Erythroblast (primary cell): ENCODE measurements around the gene STK39.

Source experiments
- DNase-seq, 2 experiments: peaks; one replicate each; lab custom pipeline; 2025; lab: John Stamatoyannopoulos, UW
- GATA1 ChIP-seq: IDR thresholded peaks from 2 replicates; pipeline ENCODE4 v1.6.1; 2011; ENCODE audit warnings: low read depth, mild to moderate bottlenecking, control low read depth, low read length, moderate library complexity
- POLR2A ChIP-seq: IDR thresholded peaks from 2 replicates; pipeline ENCODE4 v1.6.1; 2011; ENCODE audit warnings: mild to moderate bottlenecking, low read length

STK39 gene

GRCh38 chr2:168172071-168172470, 75.3 kb downstream of the STK39 start:
- TF ChIP-seq GATA1 = no peak
- no peak for TF ChIP-seq POLR2A
- DNase-seq = no peak

GRCh38 chr2:168171059-168171762, 76.2 kb downstream of the STK39 start:
- TF ChIP-seq GATA1 (no peak), POLR2A (no peak)
- DNase-seq = no peak

- no peak for TF ChIP-seq POLR2A
- no peak for TF ChIP-seq GATA1
- DNase-seq = no peak
Observed at GRCh38 chr2:168169097-168169745, 78.2 kb downstream of the STK39 start.

GRCh38 chr2:168167511-168168263, 79.7 kb downstream of the STK39 start:
- DNase-seq = no peak
- TF ChIP-seq GATA1 (no peak), POLR2A (no peak)

DNA sequence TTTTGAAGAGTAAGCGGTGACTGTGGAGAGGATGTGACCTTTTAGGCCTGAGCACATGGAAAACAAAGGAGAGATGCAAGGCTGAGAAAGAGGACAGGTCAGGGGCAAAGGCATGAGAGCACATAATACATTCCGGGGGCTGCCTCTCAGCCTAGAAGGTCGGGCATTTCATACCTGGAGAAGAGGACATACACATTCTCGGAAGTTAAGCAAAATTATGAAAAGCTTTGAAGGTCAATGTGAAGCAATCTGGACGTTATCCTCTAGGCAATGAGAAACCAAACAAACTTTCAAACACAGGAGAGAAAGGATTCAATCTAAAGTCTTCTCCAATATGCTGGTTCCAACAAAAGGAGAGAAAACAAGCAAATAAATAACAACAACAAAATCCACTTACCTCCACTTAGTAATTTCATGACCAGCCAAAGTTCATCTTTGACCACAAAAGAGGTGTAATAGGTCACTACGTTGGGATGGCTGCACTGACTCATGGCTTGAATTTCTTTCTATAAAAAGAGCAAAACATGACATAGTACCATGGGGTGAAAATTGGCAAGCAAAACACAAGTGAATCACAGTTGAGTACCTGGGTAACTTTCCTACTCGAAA, 80.4 kb downstream of the STK39 start:
- DNase-seq = no peak
- TF ChIP-seq GATA1 (no peak), POLR2A (no peak)

- no peak for DNase-seq
- TF ChIP-seq POLR2A = no peak
- TF ChIP-seq GATA1 = no peak
Observed at GRCh38 chr2:168165985-168166901, 81.2 kb downstream of the STK39 start.

DNA sequence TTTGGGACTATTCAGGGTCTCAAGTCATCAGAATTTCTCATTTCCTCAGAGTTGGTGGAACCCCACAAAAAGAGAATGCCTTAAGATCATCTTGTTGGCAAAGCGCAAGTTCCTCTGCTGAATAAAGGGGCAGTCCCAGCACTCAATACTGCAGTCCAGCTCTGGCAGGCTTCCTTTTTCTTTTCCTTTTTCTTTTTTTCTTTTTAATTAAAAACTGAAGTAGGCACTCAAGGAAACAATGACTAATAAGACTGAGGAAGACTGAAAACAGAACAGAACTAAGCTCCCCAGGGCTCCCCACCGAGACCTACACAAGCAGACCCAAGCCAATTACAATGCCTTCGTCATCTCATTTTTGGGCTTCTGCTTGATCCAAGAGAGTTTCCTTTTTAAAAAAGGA, 82.0 kb downstream of the STK39 start:
- TF ChIP-seq GATA1 = no peak
- no peak for TF ChIP-seq POLR2A

DNA sequence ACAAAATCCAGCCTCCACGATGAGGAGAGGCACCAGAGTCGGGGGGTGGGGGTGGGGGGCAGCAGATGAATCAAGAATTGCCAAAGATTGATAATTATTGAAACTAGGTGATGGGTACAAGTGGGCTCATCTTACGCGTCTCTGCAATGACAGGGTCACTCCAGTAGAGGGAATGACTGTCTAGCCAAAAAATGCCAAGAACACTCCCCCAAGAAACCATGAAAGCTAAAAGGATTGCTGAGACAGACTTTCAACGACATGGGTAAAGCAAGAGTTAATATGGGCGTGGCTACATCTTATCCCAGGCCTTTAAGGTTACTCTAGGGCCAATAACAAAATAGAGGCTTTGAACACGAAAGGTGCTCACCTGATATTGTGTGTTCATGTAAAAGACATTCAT, 86.5 kb downstream of the STK39 start:
- TF ChIP-seq GATA1 (no peak), POLR2A (no peak)
- peak; percentile 5 to 11 for DNase-seq

More for the DNA sequence above, 82.0 kb downstream of the STK39 start:
- DNase-seq = no peak

DNA sequence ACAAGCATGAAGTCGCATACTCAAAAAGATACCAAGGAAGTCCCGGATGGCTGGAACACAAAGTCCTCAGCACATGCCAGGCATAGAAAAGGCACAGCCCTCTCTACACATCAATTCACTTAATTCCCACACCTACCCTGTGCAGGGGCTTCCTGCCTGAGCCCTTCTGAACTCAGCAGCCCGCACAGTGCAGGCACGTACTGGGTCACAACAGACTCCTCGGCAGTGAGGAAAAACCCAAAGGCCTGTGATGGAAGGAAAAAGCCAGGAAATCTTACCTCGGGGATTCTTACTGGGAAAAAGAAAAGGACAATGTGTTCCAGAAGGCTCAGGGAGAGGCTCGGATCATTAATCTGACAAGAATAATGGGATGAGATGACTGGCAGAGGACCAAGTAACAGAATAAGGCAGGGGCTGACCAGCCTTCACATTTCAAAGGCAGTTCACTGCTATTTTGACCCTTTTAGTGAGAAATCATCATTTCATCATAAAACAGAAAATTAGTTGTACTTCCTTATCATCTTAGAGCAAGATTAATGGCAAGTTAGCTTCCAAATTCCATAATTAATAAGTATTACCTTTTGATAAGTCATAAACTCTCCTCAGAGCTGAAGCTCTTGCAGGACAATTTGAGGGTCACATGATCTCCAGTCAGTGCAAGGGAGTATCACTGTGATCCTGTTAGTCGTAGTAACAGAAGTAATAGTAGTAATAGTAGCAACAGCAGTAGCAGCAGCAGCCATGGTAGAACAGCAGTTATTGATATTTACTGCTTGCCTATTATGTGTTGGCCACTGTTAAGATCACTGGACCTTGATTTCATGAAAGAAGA, 87.4 kb downstream of the STK39 start:
- no peak for TF ChIP-seq POLR2A
- no peak for TF ChIP-seq GATA1
- no peak for DNase-seq

DNA sequence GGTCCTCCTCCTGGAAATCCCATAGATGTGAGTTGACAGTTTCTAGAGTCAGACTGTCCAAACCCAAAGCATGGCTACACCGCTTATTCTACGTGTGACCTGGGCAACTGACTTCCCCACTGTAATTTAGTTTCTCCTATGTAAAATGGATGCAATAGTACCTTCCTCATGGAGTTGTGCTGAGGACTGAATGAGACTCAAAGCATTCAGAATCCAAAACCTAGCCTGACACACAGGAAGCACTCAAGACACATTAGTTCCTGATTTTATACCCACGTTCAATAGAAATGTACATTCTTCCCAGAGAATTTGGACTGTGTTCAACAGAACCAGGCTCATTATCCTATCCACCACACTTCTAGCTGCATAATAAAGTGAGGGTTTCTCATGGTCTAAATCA, 88.8 kb downstream of the STK39 start:
- TF ChIP-seq GATA1 (no peak), POLR2A (no peak)
- no peak for DNase-seq

- DNase-seq = peak in 1 of 2 experiments; percentile 10
Observed at GRCh38 chr2:168157926-168158325, 89.5 kb downstream of the STK39 start.

GRCh38 chr2:168157070-168157469, 90.3 kb downstream of the STK39 start:
- no peak for TF ChIP-seq GATA1
- no peak for TF ChIP-seq POLR2A
- DNase-seq = no peak

More at GRCh38 chr2:168157926-168158325, 89.5 kb downstream of the STK39 start:
- no peak for TF ChIP-seq GATA1
- no peak for TF ChIP-seq POLR2A
